Activated B cell treated with CpG ODN at 0.5 μM for 24 hours (primary cell): ENCODE results near the gene TMEM87B. TPM values are rescaled to one million over a fixed set of nuclear protein-coding genes. Genes with fewer than 3 reads are reported as not detected.

ENCODE experiments used
- ATAC-seq: fragments of 200-7000 bp; cut with Tn5 transposase; one replicate; pipeline ENCODE4 v1.10.0; 2021; ENCODE audit warnings: low read depth, mild to moderate bottlenecking, moderate library complexity
- CTCF ChIA-PET: fragments of 350-600 bp; sonication (Branson Sonifier 250); formaldehyde crosslinking; loops from one replicate; lab custom pipeline; 2021; ENCODE audit warnings: antibody characterized with exemption; lab: Charles Lee
- POLR2A ChIA-PET: fragments of 350-600 bp; sonication (Branson Sonifier 250); formaldehyde crosslinking; loops from one replicate; lab custom pipeline; 2021; ENCODE audit warnings: antibody characterized with exemption; lab: Charles Lee
- DNase-seq: peaks from one replicate; pipeline ENCODE4 v3.0.0; 2022
- H3K27ac Mint-ChIP-seq: one replicate; pipeline ENCODE4 v1.8.0; 2020; ENCODE audit warnings: mixed read lengths
- H3K27me3 Mint-ChIP-seq: one replicate; pipeline ENCODE4 v1.8.0; 2021; ENCODE audit warnings: mixed read lengths
- H3K36me3 Mint-ChIP-seq: one replicate; pipeline ENCODE4 v1.8.0; 2021; ENCODE audit warnings: low read depth, mixed read lengths
- H3K4me1 Mint-ChIP-seq: one replicate; pipeline ENCODE4 v1.8.0; 2021; ENCODE audit warnings: mixed read lengths
- H3K4me3 Mint-ChIP-seq: one replicate; pipeline ENCODE4 v1.8.0; 2020; ENCODE audit warnings: mild to moderate bottlenecking, mixed read lengths
- H3K9me3 Mint-ChIP-seq: one replicate; pipeline ENCODE4 v1.8.0; 2020; ENCODE audit warnings: mixed read lengths
- intact Hi-C: fragments of 100-400 bp; cut with micrococcal nuclease; formaldehyde crosslinking; loops from one replicate; pipeline ENCODE4 v1.15.1; 2024
- total RNA-seq: library from RNA; stranded (reverse); gene quantifications from 2 replicates; pipeline ENCODE4 v1.2.3, GENCODE V29; 2022
- TF ChIP-seq, protein P1 (sequence below): fragments of 200-600 bp; IDR thresholded peaks from one replicate; pipeline ENCODE4 v1.8.0; 2022; ENCODE audit warnings: antibody characterized with exemption, mild to moderate bottlenecking

Gene TMEM87B
- total RNA-seq, 1 donor from 2014 or later: 19.8 TPM

DNA sequence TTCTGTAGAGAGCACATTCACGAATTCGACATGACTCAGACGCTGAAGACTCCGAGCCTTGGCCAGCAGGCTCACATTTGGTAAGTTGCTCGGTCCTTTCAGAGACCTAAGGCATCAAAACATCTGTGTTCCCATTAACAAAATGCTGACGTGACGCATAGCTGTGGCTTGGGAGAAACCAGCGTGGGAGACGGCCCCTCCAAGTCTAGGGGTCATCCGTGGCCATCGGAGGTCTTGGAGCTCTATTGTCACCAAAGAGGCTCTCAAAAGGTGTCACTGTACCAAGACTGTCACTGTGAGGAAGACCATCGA lies 98.1 kb downstream of the TMEM87B start:
- ChIA-PET POLR2A (interaction anchor here (0.7 kb wide), 1 partner anchor 15 kb away, joined by 3 read pairs; no protein-coding TSS in a partner anchor), CTCF (no interaction called here)
- ATAC-seq: no peak
- TF ChIP-seq, protein P1, sequence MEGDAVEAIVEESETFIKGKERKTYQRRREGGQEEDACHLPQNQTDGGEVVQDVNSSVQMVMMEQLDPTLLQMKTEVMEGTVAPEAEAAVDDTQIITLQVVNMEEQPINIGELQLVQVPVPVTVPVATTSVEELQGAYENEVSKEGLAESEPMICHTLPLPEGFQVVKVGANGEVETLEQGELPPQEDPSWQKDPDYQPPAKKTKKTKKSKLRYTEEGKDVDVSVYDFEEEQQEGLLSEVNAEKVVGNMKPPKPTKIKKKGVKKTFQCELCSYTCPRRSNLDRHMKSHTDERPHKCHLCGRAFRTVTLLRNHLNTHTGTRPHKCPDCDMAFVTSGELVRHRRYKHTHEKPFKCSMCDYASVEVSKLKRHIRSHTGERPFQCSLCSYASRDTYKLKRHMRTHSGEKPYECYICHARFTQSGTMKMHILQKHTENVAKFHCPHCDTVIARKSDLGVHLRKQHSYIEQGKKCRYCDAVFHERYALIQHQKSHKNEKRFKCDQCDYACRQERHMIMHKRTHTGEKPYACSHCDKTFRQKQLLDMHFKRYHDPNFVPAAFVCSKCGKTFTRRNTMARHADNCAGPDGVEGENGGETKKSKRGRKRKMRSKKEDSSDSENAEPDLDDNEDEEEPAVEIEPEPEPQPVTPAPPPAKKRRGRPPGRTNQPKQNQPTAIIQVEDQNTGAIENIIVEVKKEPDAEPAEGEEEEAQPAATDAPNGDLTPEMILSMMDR: no peak
- no peak overlapping the region for H3K4me3 Mint-ChIP-seq
- H3K36me3 Mint-ChIP-seq: no peaks in the 10 kb centered on the region
- no peak for DNase-seq
- H3K4me1 Mint-ChIP-seq: peaks cover 29% of the 10 kb centered on the region
- H3K27ac Mint-ChIP-seq: no peak overlapping the region
- intact Hi-C loops: no loop called here
- H3K27me3 Mint-ChIP-seq: no peaks in the 10 kb centered on the region
- no peaks in the 10 kb centered on the region for H3K9me3 Mint-ChIP-seq

DNA sequence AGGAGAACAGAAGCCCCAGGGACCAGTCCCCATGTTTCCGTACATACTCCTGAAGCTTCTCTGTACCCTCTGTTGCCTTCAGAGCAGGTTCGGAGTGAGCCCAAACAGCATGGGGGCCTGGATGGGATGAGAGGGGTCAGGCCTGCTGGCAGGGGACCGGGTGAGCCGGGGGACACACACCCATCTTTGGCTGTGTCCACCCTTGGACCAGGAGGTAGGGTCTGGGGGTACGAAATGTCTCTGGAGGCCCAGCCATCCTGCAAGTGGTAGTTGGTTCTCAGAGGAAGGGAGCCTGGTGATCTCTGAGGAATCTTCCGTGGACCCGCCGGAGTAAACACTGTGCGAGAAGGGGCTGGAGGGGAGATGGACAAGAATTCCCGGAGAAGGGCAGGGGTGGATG lies 98.4 kb downstream of the TMEM87B start:
- H3K4me3 Mint-ChIP-seq: no peak overlapping the region
- ChIA-PET POLR2A (no interaction called here), CTCF (no interaction called here)

GRCh38 chr2:112154246-112155117 lies 99.4 kb downstream of the TMEM87B start:
- TF ChIP-seq, protein P1: no peak
- no peak overlapping the region for H3K27ac Mint-ChIP-seq
- no peaks in the 10 kb centered on the region for H3K9me3 Mint-ChIP-seq
- ATAC-seq (peak; percentile 61), DNase-seq (no peak)
- ChIA-PET CTCF (no interaction called here), POLR2A (interaction anchor here (0.6 to 0.8 kb wide), 2 partner anchors 17 to 101 kb away, joined by 3 read pairs; partner anchors contain the start of gene ZC3H8)
- intact Hi-C loops: no loop called here
- H3K4me3 Mint-ChIP-seq: no peak overlapping the region
- H3K36me3 Mint-ChIP-seq: no peaks in the 10 kb centered on the region
- H3K4me1 Mint-ChIP-seq: peaks cover 37% of the 10 kb centered on the region
- H3K27me3 Mint-ChIP-seq: no peaks in the 10 kb centered on the region

More for the DNA sequence above, 98.4 kb downstream of the TMEM87B start:
- Mint-ChIP-seq H3K27ac (no peak overlapping the region), H3K4me1 (peaks cover 29% of the 10 kb centered on the region), H3K9me3 (no peaks in the 10 kb centered on the region), H3K27me3 (no peaks in the 10 kb centered on the region), H3K36me3 (no peaks in the 10 kb centered on the region)
- intact Hi-C loops: no loop called here
- ATAC-seq (no peak), DNase-seq (no peak)
- TF ChIP-seq, protein P1: no peak

DNA sequence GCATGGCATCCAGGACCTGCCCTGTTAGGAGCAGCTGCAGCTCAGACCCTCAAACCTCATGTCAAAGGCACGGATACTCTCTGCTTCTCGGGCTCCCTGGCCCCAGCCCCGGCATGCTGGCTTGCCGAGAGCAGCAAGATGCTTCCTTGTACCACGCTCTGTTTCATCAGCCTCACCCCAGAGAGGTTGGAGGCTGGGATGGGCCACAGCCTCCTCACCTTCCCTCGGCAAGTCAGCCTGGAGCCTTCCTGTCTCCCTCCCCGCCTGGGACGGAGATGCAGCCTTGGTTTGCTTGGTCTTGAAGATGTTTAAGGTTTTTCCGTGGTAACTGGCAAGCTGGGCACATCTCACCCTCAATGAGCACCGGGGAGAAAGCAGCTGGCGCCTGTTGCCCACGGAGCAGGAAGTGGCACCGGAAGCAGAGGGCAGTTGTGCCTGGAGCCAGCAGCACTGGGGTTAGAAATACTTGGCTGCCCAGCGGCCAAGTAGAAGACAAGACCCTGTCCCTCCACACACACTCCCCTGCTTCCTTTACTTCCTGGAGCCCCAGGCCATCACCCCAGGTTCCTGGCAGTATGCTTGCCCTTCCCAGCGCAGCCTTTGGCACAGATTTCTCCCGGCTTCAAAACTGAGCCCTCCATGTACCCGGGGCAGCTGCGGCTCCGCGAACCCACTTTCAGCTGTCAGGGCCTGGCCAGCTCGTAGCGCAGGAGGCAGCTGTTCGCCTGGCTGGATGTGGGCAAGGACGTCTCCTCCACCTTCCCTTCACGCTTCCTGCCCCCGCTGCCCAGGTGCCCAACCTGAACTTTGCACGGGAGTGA lies 100.5 kb downstream of the TMEM87B start:
- CTCF ChIA-PET: interaction anchor here (1.3 kb wide), 1 partner anchor 18 kb away, joined by 3 read pairs; no protein-coding TSS in a partner anchor
- ATAC-seq (no peak), DNase-seq (peak; percentile 29)
- Mint-ChIP-seq H3K36me3 (no peaks in the 10 kb centered on the region), H3K9me3 (peaks cover 4% of the 10 kb centered on the region), H3K4me3 (peak overlapping the region; percentile 50), H3K27ac (peak overlapping the region; percentile 35), H3K4me1 (peaks cover 43% of the 10 kb centered on the region), H3K27me3 (no peaks in the 10 kb centered on the region)
- POLR2A ChIA-PET: interaction anchor here (0.6 to 0.8 kb wide), 3 partner anchors 18 to 118 kb away, joined by 3 read pairs; partner anchors contain the start of gene ZC3H8
- TF ChIP-seq, protein P1: no peak
- intact Hi-C loops: no loop called here
